Measurements from ENCODE around the gene BBX.

DNA sequence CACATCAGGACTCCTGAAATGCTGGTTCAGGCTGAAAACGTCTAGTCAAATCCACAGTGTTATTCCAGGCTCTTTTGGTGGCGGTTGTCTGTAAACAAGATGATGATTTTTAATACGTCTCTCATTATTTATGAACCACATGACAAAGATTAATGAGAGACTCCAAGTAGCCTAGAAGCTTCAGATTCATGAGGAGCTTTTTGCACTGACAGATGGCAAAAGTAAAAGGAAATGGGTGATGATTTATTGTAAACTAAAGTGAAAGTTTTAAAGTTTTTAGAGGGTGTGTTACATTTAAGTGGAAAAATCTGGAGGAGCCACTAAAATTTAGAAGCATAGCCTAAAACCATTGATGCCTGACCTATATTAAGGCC is 77.0 kb downstream of the BBX start:
- TF ChIP-seq POLR2A (IDR thresholded peaks at IDR 0.05): no peak
- TF ChIP-seq, protein P1, sequence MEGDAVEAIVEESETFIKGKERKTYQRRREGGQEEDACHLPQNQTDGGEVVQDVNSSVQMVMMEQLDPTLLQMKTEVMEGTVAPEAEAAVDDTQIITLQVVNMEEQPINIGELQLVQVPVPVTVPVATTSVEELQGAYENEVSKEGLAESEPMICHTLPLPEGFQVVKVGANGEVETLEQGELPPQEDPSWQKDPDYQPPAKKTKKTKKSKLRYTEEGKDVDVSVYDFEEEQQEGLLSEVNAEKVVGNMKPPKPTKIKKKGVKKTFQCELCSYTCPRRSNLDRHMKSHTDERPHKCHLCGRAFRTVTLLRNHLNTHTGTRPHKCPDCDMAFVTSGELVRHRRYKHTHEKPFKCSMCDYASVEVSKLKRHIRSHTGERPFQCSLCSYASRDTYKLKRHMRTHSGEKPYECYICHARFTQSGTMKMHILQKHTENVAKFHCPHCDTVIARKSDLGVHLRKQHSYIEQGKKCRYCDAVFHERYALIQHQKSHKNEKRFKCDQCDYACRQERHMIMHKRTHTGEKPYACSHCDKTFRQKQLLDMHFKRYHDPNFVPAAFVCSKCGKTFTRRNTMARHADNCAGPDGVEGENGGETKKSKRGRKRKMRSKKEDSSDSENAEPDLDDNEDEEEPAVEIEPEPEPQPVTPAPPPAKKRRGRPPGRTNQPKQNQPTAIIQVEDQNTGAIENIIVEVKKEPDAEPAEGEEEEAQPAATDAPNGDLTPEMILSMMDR (IDR thresholded peaks at IDR 0.05): no peak
